Activated CD8-positive, alpha-beta T cell treated with anti-CD3 and anti-CD28 coated beads for 36 hours (primary cell): ENCODE results near the gene LRRC8C. TPM values are rescaled to one million over a fixed set of nuclear protein-coding genes. Genes with fewer than 3 reads are reported as not detected.

Source experiments
- ATAC-seq: fragments of 200-7000 bp; cut with Tn5 transposase; one replicate; pipeline ENCODE4 v1.10.0; 2021; ENCODE audit warnings: mild to moderate bottlenecking, moderate library complexity
- CTCF ChIA-PET: fragments of 350-600 bp; sonication (Branson Sonifier 250); formaldehyde crosslinking; loops from one replicate; lab custom pipeline; 2021; ENCODE audit warnings: antibody characterized with exemption; lab: Charles Lee
- POLR2A ChIA-PET: fragments of 350-600 bp; sonication (Branson Sonifier 250); formaldehyde crosslinking; loops from one replicate; lab custom pipeline; 2021; ENCODE audit warnings: antibody characterized with exemption; lab: Charles Lee
- DNase-seq: peaks from one replicate; pipeline ENCODE4 v3.0.0-alpha.2; 2020
- H3K27ac Mint-ChIP-seq: one replicate; pipeline ENCODE4 v1.8.0; 2021; ENCODE audit warnings: mild to moderate bottlenecking, mixed read lengths
- H3K27me3 Mint-ChIP-seq: one replicate; pipeline ENCODE4 v1.8.0; 2021; ENCODE audit warnings: mixed read lengths
- H3K36me3 Mint-ChIP-seq: one replicate; pipeline ENCODE4 v1.8.0; 2021; ENCODE audit warnings: low read depth, mixed read lengths
- H3K4me1 Mint-ChIP-seq: one replicate; pipeline ENCODE4 v1.8.0; 2021; ENCODE audit warnings: low read depth, mixed read lengths
- H3K4me3 Mint-ChIP-seq: one replicate; pipeline ENCODE4 v1.8.0; 2021; ENCODE audit warnings: mild to moderate bottlenecking, moderate library complexity, mixed read lengths
- H3K9me3 Mint-ChIP-seq: one replicate; pipeline ENCODE4 v1.8.0; 2021; ENCODE audit warnings: mixed read lengths
- CTCF ChIP-seq: fragments of 200-600 bp; IDR thresholded peaks from one replicate; pipeline ENCODE4 v1.8.0; 2022; ENCODE audit warnings: antibody characterized with exemption, mild to moderate bottlenecking
- intact Hi-C: fragments of 100-400 bp; cut with micrococcal nuclease; formaldehyde crosslinking; loops from one replicate; pipeline ENCODE4 v1.10.0; 2022
- total RNA-seq, 2 experiments: library from RNA; stranded (reverse); gene quantifications; one replicate each; pipeline ENCODE4 v1.2.3, GENCODE V29; 2021

LRRC8C gene
- total RNA-seq, 2 experiments from 2014 or later = 34.4 to 37.4 TPM

DNA sequence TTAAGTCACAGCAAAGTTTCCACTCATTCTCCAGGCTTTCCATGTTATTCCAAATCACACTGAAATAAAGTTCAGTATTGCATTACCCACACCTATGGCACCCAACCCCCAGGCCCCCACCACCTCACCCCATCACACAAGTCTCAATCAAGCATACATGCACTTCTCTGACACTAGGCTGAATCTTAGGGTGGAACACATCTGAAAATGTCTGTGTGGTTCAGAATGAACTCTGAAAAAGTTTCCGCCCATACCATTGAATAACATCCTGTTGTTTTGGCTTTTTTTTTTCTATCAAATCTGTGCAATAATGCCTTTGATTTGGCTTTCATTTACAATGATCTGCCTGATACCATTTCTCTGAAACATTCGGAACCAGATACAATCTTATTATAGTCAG, 25.8 kb upstream of the LRRC8C start:
- H3K27me3 Mint-ChIP-seq = no peaks in the 10 kb centered on the region
- intact Hi-C loops = loop anchor here (5.0 kb wide), 1 partner anchor 115 kb away; no protein-coding TSS in a partner anchor
- H3K4me3 Mint-ChIP-seq = peak overlapping the region; percentile 55
- CTCF ChIA-PET = interaction anchor here (1.1 to 5.6 kb wide), 7 partner anchors 8 to 156 kb away, joined by 4 to 31 read pairs (median 6); no protein-coding TSS in a partner anchor
- POLR2A ChIA-PET = interaction anchor here (0.9 to 5.7 kb wide), 9 partner anchors 17 to 175 kb away, joined by 3 to 76 read pairs (median 4); partner anchors contain the start of genes LRRC8B and LRRC8C
- TF ChIP-seq CTCF = no peak
- peak overlapping the region; percentile 99 for H3K27ac Mint-ChIP-seq
- peak; percentile 9 for ATAC-seq
- DNase-seq = peak; percentile 66
- H3K36me3 Mint-ChIP-seq = peaks cover 12% of the 10 kb centered on the region
- H3K4me1 Mint-ChIP-seq = peaks cover 95% of the 10 kb centered on the region
- H3K9me3 Mint-ChIP-seq = no peaks in the 10 kb centered on the region

- Mint-ChIP-seq H3K4me3 (peak overlapping the region; percentile 74), H3K4me1 (peaks cover 94% of the 10 kb centered on the region), H3K27me3 (no peaks in the 10 kb centered on the region), H3K27ac (peak overlapping the region; percentile 99), H3K36me3 (peaks cover 14% of the 10 kb centered on the region), H3K9me3 (no peaks in the 10 kb centered on the region)
- intact Hi-C loops = loop anchor here (2.0 to 5.0 kb wide), 2 partner anchors 23 to 115 kb away; no protein-coding TSS in a partner anchor
- CTCF ChIA-PET = interaction anchor here (0.7 to 5.6 kb wide), 13 partner anchors 8 to 174 kb away, joined by 3 to 41 read pairs (median 4); no protein-coding TSS in a partner anchor
- ATAC-seq (no peak), DNase-seq (no peak)
- POLR2A ChIA-PET = interaction anchor here (0.7 to 5.7 kb wide), 19 partner anchors 12 to 481 kb away, joined by 3 to 76 read pairs (median 5); partner anchors contain the start of genes GBP5, LRRC8B and LRRC8C
- TF ChIP-seq CTCF = no peak
These were observed 25.2 kb upstream of the LRRC8C start for GRCh38 chr1:89607586-89608318.

DNA sequence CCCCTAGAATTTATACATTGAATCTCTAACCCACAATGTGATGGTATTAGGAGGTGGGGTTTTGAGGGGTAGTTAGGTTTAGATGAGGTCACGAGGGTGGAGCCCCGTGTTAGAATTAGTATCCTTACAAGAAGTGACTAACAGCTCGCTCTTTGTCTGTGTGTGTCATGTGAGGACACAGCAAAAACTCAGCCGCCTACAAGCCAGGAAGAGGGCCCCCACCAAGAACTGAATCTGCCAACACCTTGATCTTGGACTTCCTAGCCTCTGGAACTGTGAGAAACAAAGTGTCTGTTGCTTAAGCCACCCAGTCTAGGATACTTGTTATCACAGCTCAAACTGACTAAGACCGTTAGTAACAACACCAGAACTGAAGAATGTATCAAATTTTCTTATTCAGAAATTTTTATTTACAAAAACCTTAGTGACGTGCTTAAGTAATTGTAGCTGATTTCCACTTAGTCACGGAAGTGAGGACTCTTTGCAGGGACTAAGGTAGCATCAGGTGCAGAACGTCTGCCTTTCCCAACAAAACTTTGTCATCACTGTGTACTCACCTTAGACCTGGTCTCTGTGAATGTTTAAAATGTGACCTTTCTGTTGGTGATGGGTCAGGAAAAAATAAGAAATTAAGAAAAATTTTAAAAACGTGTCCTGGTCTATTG, 24.5 kb upstream of the LRRC8C start:
- ATAC-seq = peak; percentile 38
- H3K27me3 Mint-ChIP-seq = no peaks in the 10 kb centered on the region
- ChIA-PET POLR2A (interaction anchor here (0.6 to 5.7 kb wide), 23 partner anchors 11 to 482 kb away, joined by 3 to 76 read pairs (median 5); partner anchors contain the start of genes GBP5, LRRC8B and LRRC8C), CTCF (interaction anchor here (0.7 to 5.6 kb wide), 12 partner anchors 11 to 173 kb away, joined by 3 to 41 read pairs (median 5); no protein-coding TSS in a partner anchor)
- H3K9me3 Mint-ChIP-seq = no peaks in the 10 kb centered on the region
- peak; percentile 90 for DNase-seq
- intact Hi-C loops = loop anchor here (2.0 to 5.0 kb wide), 2 partner anchors 22 to 114 kb away; no protein-coding TSS in a partner anchor
- H3K4me1 Mint-ChIP-seq = peaks cover 91% of the 10 kb centered on the region
- peak overlapping the region; percentile 74 for H3K4me3 Mint-ChIP-seq
- H3K36me3 Mint-ChIP-seq = peaks cover 14% of the 10 kb centered on the region
- peak overlapping the region; percentile 99 for H3K27ac Mint-ChIP-seq
- no peak for TF ChIP-seq CTCF

DNA sequence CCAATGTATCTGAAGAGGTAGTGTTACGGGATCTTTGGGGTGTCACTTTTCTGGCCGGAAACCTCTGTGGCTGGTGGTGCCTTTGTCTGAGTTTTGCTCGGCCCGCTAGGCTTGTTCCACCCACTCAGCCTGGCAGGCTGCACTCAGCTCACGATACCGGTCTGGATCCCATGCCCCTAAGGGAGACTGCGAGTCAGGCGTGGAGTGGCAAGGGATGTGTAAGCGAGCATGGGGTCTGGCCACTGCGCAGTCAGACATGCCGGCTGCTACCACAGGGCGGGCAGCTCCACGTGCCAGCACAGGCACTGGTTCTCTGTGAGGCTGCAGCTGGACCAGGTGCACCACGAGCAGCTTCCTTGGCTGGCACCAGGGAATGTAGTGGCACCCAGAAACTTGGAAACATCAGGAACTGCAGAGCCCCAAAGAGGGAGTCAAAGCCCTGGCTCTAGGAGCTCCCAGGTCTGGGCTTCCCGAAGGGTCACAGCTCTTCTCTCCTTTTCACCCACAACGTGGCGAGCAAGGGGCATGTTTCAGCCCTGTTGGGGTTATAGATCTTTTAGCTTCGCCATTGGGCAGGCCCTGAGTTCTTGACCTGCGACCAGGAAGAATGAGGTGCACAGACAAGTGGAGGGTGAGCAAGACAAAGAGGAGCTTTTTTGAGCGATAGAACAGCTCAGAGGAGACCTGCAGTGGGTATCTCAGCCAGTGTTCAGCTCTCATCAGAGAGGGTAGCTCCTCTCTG, 23.8 kb upstream of the LRRC8C start:
- peak overlapping the region; percentile 99 for H3K27ac Mint-ChIP-seq
- ATAC-seq = peak; percentile 11
- peak overlapping the region; percentile 74 for H3K4me3 Mint-ChIP-seq
- intact Hi-C loops = loop anchor here (2.0 to 5.0 kb wide), 2 partner anchors 22 to 113 kb away; no protein-coding TSS in a partner anchor
- ChIA-PET CTCF (interaction anchor here (0.9 to 5.6 kb wide), 8 partner anchors 14 to 173 kb away, joined by 3 to 41 read pairs (median 6); no protein-coding TSS in a partner anchor), POLR2A (interaction anchor here (0.6 to 5.7 kb wide), 18 partner anchors 10 to 482 kb away, joined by 3 to 76 read pairs (median 6); partner anchors contain the start of genes LRRC8B and LRRC8C)
- peaks cover 15% of the 10 kb centered on the region for H3K36me3 Mint-ChIP-seq
- H3K9me3 Mint-ChIP-seq = no peaks in the 10 kb centered on the region
- peaks cover 88% of the 10 kb centered on the region for H3K4me1 Mint-ChIP-seq
- no peaks in the 10 kb centered on the region for H3K27me3 Mint-ChIP-seq
- no peak for TF ChIP-seq CTCF
- DNase-seq = peak; percentile 85
